ENCODE results near the gene MYCBPAP. TPM values are rescaled to one million over a fixed set of nuclear protein-coding genes. Genes with fewer than 3 reads are reported as not detected.

The MYCBPAP gene
- total and polyA plus RNA-seq, 2 experiments from 2014 or later: 0.32 to 1.4 TPM

GRCh38 chr17:50534979-50535326 lies 26.7 kb downstream of the MYCBPAP start:
- Histone ChIP-seq H3K36me3 (ENCODE audit: low read depth) (no peaks in the 10 kb centered on the region), H3K27me3 (replicated peaks; ENCODE audit: insufficient read depth) (peaks cover 13% of the 10 kb centered on the region), H3K4me3 (no peak overlapping the region), H4K20me1 (ENCODE audit: insufficient read depth) (no peaks in the 10 kb centered on the region), H3K9me2 (ENCODE audit: insufficient read depth) (no peaks in the 10 kb centered on the region), H3K27ac (no peak overlapping the region), H3K79me2 (ENCODE audit: insufficient read depth) (no peaks in the 10 kb centered on the region), H3K4me2 (ENCODE audit: unreplicated experiment) (no peak overlapping the region), H3K9ac (no peak overlapping the region), H3K9me3 (ENCODE audit: low read depth) (no peaks in the 10 kb centered on the region), H2AFZ (no peak overlapping the region), H3K4me1 (ENCODE audit: insufficient read depth) (peaks cover 8% of the 10 kb centered on the region), H3F3A (ENCODE audit: insufficient read depth) (no peaks in the 10 kb centered on the region)
- DNase-seq: no peak
- WGBS, 2 experiments (ENCODE audit: low coverage in 1 of 2, low lambda C conversion rate in 2 of 2, missing lambda C conversion rate in 2 of 2): 90 to 97% methylated on average over 2 of the region's 2 CpGs
- in situ Hi-C loops (cut with MboI): no loop called here
- TF ChIP-seq EZH2phosphoT487 (IDR thresholded peaks at IDR 0.05; ENCODE audit: insufficient read depth, low read depth) (no peak), EZH2 (IDR thresholded peaks at IDR 0.05; ENCODE audit: insufficient read depth, poor library complexity, severe bottlenecking) (no peak)

- WGBS, 2 experiments (ENCODE audit: low coverage in 1 of 2, low lambda C conversion rate in 2 of 2, missing lambda C conversion rate in 2 of 2): 68 to 73% methylated on average over 7 of the region's 7 CpGs
- in situ Hi-C loops (cut with MboI): no loop called here
- Histone ChIP-seq H3K4me3 (no peak overlapping the region), H3K4me1 (ENCODE audit: insufficient read depth) (peaks cover 8% of the 10 kb centered on the region), H3K27ac (no peak overlapping the region), H3K9me3 (ENCODE audit: low read depth) (no peaks in the 10 kb centered on the region), H3K9ac (no peak overlapping the region), H3K4me2 (ENCODE audit: unreplicated experiment) (no peak overlapping the region), H3K79me2 (ENCODE audit: insufficient read depth) (no peaks in the 10 kb centered on the region), H3K27me3 (replicated peaks; ENCODE audit: insufficient read depth) (peaks cover 13% of the 10 kb centered on the region), H3K9me2 (ENCODE audit: insufficient read depth) (no peaks in the 10 kb centered on the region), H3K36me3 (ENCODE audit: low read depth) (no peaks in the 10 kb centered on the region), H3F3A (ENCODE audit: insufficient read depth) (no peaks in the 10 kb centered on the region), H4K20me1 (ENCODE audit: insufficient read depth) (no peaks in the 10 kb centered on the region), H2AFZ (no peak overlapping the region)
- no peak for DNase-seq
- no peak for TF ChIP-seq EZH2phosphoT487 (IDR thresholded peaks at IDR 0.05; ENCODE audit: insufficient read depth, low read depth)
- TF ChIP-seq EZH2 (IDR thresholded peaks at IDR 0.05; ENCODE audit: insufficient read depth, poor library complexity, severe bottlenecking): no peak
Observed at GRCh38 chr17:50535407-50535806, 27.2 kb downstream of the MYCBPAP start.

GRCh38 chr17:50536683-50537646 lies 28.7 kb downstream of the MYCBPAP start:
- H2AFZ ChIP-seq: no peak overlapping the region
- no peaks in the 10 kb centered on the region for H3K36me3 ChIP-seq (ENCODE audit: low read depth)
- TF ChIP-seq EZH2phosphoT487 (IDR thresholded peaks at IDR 0.05; ENCODE audit: insufficient read depth, low read depth) (no peak), EZH2 (IDR thresholded peaks at IDR 0.05; ENCODE audit: insufficient read depth, poor library complexity, severe bottlenecking) (no peak)
- WGBS, 2 experiments (ENCODE audit: low coverage in 1 of 2, low lambda C conversion rate in 2 of 2, missing lambda C conversion rate in 2 of 2): 92 to 96% methylated on average over 45 of the region's 45 CpGs
- H3K4me2 ChIP-seq (ENCODE audit: unreplicated experiment): no peak overlapping the region
- no peaks in the 10 kb centered on the region for H3F3A ChIP-seq (ENCODE audit: insufficient read depth)
- H3K27ac ChIP-seq: no peak overlapping the region
- no peak overlapping the region for H3K9ac ChIP-seq
- no peak for DNase-seq
- H3K9me3 ChIP-seq (ENCODE audit: low read depth): no peaks in the 10 kb centered on the region
- H3K79me2 ChIP-seq (ENCODE audit: insufficient read depth): no peaks in the 10 kb centered on the region
- in situ Hi-C loops (cut with MboI): no loop called here
- no peak overlapping the region for H3K4me3 ChIP-seq
- peaks cover 10% of the 10 kb centered on the region; the same call in 1 of the 2 replicates for H3K27me3 ChIP-seq (replicated peaks; ENCODE audit: insufficient read depth)
- H3K4me1 ChIP-seq (ENCODE audit: insufficient read depth): peaks cover 8% of the 10 kb centered on the region
- H4K20me1 ChIP-seq (ENCODE audit: insufficient read depth): no peaks in the 10 kb centered on the region
- no peaks in the 10 kb centered on the region for H3K9me2 ChIP-seq (ENCODE audit: insufficient read depth)

- Histone ChIP-seq H3K79me2 (ENCODE audit: insufficient read depth) (no peaks in the 10 kb centered on the region), H3K9me3 (ENCODE audit: low read depth) (no peaks in the 10 kb centered on the region), H3K36me3 (ENCODE audit: low read depth) (no peaks in the 10 kb centered on the region), H2AFZ (no peak overlapping the region), H3K27ac (no peak overlapping the region), H4K20me1 (ENCODE audit: insufficient read depth) (no peaks in the 10 kb centered on the region), H3K4me1 (ENCODE audit: insufficient read depth) (peaks cover 15% of the 10 kb centered on the region), H3K9ac (no peak overlapping the region), H3K27me3 (replicated peaks; ENCODE audit: insufficient read depth) (peaks cover 3% of the 10 kb centered on the region; the same call in 1 of the 2 replicates), H3K4me3 (no peak overlapping the region), H3K9me2 (ENCODE audit: insufficient read depth) (no peaks in the 10 kb centered on the region), H3F3A (ENCODE audit: insufficient read depth) (no peaks in the 10 kb centered on the region), H3K4me2 (ENCODE audit: unreplicated experiment) (no peak overlapping the region)
- TF ChIP-seq EZH2 (IDR thresholded peaks at IDR 0.05; ENCODE audit: insufficient read depth, poor library complexity, severe bottlenecking) (no peak), EZH2phosphoT487 (IDR thresholded peaks at IDR 0.05; ENCODE audit: insufficient read depth, low read depth) (no peak)
- in situ Hi-C loops (cut with MboI): no loop called here
- no peak for DNase-seq
- 84% methylated on average over 20 of the region's 20 CpGs for WGBS, 2 experiments (ENCODE audit: low coverage in 1 of 2, low lambda C conversion rate in 2 of 2, missing lambda C conversion rate in 2 of 2)
Observed at GRCh38 chr17:50537721-50538548, 29.7 kb downstream of the MYCBPAP start.
